Ramos (cell line): ENCODE measurements around the gene PHLDB2.

Experiments used
- in situ Hi-C: fragments of 300-500 bp; cut with MboI; formaldehyde crosslinking; loops from one replicate; pipeline ENCODE4 v1.14.3; 2022; ENCODE audit warnings: low sequenced_read_pairs; ENCODE audit not compliant: unreplicated experiment

The PHLDB2 gene

DNA sequence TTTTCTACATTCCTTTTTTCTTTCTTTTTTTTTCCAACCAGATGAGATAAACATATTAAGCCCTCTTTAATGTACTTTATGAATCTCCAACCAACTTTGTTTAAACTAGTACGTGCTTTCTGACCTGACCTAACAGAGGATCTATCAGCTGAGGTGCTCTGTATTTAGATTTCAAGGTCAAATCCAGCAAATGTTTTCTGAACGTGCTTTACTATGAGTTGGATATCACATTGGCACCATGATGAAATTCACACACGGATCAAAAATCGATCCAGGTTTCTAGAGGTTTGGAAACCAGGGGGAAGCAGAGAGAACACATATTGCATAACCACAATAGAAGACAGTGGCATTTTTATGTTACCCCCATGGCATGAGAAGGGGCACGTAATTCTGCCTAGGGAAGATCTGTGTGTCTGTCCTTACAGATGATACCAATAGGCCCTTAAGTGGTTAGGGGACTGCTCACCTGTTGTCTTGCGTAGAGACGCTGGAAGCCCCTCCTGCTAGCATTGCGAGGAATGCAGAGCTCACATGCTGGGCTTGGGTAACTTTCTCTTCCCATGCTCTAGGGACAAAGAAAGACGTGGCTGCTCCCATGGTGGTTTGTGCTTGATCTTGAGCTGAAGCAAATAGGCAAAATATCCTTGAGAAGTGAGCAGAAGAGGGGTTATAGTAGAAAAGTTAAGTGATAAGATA is 60.5 kb downstream of the PHLDB2 start:
- in situ Hi-C loops = no loop called here

DNA sequence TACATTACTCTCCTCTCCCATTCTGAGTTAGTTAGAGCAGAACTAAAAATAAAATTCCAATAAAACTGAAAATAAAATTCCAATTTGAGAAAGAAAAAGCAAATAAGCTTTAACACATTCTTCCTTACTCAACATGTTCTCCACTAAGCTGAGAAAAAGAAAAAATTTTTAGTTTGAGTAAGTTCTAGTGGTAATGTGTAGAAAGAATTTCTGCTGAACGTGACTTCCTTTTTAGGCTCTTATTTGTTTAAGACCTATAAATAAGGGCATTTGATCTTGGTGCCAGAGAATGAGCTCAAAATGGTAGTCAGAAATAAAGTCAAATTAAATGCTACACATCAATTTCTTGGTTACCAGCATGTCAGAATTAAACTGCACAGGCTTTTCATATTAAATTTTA is 62.1 kb downstream of the PHLDB2 start:
- in situ Hi-C loops = no loop called here

DNA sequence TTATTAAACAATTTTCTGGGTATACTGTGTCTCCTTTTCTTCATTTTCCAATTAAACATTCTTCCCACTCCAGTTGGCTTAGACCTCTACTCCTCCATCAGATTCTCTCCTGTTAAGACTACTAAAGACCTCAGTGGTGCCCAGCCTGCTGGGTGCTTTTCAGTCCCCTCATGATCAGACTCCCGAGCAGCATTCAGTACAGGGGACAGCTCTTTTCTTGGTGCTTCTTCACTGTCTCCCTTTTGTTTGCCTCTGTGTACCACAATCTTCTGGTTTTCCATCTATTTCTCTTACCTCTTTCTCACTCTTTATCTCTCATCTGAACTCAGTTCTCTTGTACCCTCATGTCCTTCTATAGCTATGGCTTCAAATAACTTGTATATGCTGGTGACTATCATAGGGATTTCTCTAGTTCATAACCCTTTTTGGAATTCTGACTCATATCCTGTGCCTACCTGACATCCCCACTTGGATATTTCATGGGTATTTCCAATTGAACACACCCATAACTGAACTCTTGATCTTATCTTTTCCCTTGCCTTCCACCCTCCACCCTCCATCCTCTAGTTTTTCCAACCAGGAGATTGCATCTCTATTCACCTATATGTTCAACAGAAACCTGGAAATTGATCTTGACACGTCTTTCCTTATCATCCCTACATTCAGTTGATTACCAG is 64.2 kb downstream of the PHLDB2 start:
- in situ Hi-C loops = no loop called here

- in situ Hi-C loops = no loop called here
Observed at GRCh38 chr3:111923806-111924205, 64.7 kb downstream of the PHLDB2 start.

DNA sequence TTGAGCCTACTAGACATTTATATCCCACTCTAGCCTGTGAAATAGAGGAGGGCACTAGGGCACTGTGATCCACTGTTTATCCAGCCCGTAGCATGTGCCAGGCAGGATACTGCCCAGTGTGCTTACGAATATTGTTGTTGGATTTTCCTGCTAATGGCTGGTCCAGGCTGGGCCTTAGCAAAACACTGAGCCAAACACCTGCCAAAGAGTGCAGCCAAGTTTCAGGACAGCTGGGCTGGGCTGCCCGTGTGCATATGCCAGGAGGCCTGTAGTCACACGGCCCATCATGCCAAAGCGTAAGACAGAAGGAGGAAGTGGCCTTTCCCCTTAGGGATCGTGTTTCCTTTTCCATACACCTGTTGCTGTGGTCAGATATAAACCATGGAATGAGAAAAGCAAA is 65.2 kb downstream of the PHLDB2 start:
- in situ Hi-C loops = no loop called here

DNA sequence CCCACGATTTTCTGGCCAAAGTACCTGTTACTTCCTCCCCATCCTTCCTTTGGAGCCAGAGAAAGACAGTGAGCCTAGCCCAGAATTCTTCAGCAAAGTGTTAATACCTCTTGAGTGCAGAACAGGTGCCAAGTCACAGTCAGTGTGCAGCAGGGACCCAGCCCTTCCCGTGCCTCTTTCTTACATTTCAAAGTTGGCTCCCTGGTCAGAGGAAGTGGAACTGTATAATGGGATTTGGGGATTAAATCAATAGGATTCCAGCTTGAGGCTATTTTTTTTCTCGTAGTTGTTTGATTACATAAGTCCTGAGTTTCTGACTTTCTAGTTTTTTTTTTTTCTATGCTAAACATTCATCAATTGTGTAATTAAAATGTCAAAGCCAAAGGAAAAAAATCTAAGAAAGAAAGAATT is 67.2 kb downstream of the PHLDB2 start:
- in situ Hi-C loops = no loop called here

DNA sequence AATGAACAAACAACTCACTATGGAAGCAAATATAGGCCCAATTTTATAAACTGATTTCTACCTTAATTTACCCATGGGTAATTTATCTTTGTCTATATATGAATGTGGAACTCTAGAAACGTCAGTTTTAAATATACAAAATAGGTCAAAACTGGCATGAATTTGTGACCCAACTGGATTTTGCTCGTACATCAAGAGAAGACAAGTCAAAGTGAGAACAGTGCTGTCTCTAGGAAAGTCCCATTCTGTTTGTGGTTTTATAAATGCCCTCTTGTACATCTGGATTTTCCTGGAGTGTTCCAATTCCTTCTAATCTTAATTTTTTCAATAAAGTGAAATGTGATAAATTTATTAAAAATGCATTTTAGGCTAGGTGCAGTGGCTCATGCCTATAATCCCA is 69.5 kb downstream of the PHLDB2 start:
- in situ Hi-C loops = no loop called here

- in situ Hi-C loops = no loop called here
Observed at GRCh38 chr3:111929484-111929883, 70.4 kb downstream of the PHLDB2 start.

DNA sequence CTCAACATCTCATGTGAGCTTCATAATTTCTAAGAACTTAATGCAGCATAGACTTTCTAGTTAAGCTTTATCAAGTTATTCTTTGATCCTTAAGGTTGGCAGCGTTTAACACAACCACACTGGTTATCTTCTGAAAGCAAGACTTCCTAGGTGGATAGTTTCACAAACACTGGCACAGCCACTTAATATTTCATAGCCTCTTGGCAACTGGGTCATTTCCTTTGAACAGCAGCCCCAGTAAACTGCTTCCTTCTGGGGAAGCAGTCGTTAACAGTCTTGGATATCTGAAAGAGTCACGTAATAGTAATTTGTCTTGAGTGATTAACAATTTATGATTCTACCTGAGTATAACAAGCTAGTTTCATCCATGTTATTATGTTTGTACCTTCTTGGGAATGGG is 73.9 kb downstream of the PHLDB2 start:
- in situ Hi-C loops = no loop called here

- in situ Hi-C loops = no loop called here
Observed at GRCh38 chr3:111936191-111936841, 77.3 kb downstream of the PHLDB2 start.

GRCh38 chr3:111936967-111937366 is 77.9 kb downstream of the PHLDB2 start:
- in situ Hi-C loops = no loop called here

- in situ Hi-C loops = no loop called here
Observed at GRCh38 chr3:111937871-111938270, 78.8 kb downstream of the PHLDB2 start.

GRCh38 chr3:111939873-111940272 is 80.8 kb downstream of the PHLDB2 start:
- in situ Hi-C loops = no loop called here

GRCh38 chr3:111943533-111943932 is 84.5 kb downstream of the PHLDB2 start:
- in situ Hi-C loops = no loop called here

DNA sequence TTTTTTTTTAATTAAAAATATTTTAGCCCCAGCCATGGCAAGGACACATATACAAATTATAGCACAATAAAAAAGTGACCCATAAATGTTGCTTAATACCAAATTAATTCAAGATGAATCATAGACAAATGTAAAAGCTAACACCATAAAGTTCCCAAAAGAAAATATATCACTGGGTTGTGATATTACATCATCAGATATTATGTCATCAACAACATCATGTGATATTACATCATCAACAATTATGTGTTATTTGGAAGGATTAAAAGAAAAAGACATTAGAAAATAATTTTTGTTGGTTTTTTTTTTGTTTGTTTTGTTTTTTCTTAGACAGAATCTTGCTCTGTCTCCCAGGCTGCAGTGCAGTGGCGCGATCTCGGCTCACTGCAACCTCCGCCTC is 85.3 kb downstream of the PHLDB2 start:
- in situ Hi-C loops = no loop called here

- in situ Hi-C loops = no loop called here
Observed at GRCh38 chr3:111947231-111947630, 88.2 kb downstream of the PHLDB2 start.

DNA sequence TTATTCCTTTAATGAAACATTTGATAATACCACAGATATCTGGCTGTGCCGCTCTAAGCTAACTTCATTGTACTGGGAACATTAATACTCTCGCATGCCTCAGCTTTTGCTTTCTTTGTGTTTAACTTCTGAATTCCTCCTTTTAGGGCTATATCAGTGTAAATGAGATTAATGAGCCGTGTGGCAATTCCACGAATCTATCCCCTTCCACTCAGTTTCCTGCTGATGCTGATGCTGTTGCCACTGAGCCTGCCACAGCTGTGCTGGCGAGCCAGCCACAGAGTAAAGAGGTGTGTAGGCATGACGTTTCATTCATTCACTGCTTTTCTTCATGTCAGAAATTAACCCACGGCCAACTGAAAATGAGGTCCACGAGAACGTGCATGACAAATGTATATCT is 89.7 kb downstream of the PHLDB2 start:
- in situ Hi-C loops = no loop called here

- in situ Hi-C loops = no loop called here
Observed at GRCh38 chr3:111949712-111950111, 90.6 kb downstream of the PHLDB2 start.

- in situ Hi-C loops = no loop called here
Observed at GRCh38 chr3:111951032-111951431, 92.0 kb downstream of the PHLDB2 start.

DNA sequence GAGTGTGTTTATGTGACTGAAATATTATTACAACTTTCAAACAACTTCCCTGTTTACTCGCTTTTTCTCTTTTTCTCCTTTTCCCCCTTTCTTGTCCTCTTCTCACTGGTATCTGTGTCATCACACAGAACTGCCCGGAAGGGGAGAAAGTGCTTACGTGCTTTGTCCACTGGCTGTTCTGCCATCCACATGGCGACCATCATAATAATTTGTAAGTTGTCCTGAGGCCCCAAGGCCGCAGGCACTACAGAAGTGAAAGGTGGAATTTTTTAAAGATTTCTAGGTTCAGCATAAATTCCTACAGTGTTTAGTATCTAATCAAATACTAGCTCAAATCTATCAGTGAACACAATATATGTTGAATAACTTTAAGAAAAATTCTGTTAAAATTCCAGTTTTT is 93.0 kb downstream of the PHLDB2 start:
- in situ Hi-C loops = no loop called here

DNA sequence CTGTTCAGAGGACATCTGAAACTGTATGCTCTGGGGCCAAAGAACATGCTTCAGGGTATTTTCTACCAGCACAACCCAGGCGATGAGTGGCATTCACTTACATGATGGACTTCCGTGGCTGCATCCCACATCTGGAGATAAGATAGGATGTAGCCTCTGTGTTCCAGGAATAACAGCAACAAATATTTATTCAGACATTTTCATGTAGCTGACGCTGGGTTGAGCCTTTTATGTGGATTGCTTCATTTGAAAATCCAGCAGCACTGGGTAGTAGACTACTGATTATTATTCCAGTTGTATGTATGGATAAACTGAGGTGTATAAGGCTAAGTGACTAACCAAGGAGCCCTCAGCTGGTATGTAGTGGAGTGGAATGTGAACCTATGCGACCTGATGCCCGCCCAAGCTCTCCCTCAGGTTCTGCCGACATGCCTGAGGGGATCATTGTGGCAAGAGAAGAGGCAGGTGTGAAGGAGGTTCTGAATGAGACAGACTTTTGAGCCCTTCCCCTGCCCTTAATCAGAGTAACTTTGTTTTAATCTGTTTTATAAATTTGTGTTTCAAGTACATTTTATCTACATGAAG is 93.9 kb downstream of the PHLDB2 start:
- in situ Hi-C loops = no loop called here
